HUDEP-2 (cell line): ENCODE data around the gene MBNL2.
A peak's percentile ranks its signal among the peaks of the same experiment; 100 is the strongest.

Source experiments
- DNase-seq, 76 experiments: peaks; one replicate each; lab custom pipeline; 2025; ENCODE audit not compliant: unreplicated experiment in 76 of 76; lab: John Stamatoyannopoulos, UW

MBNL2 gene

GRCh38 chr13:97395447-97396136, 173.5 kb downstream of the MBNL2 start:
- DNase-seq, result no peak

GRCh38 chr13:97397267-97397666, 175.1 kb downstream of the MBNL2 start:
- DNase-seq, result no peak

- DNase-seq, result no peak
Observed at GRCh38 chr13:97401421-97401820, 179.3 kb downstream of the MBNL2 start.

GRCh38 chr13:97403893-97404750, 182.0 kb downstream of the MBNL2 start:
- DNase-seq, result no peak

- DNase-seq, result no peak
Observed at GRCh38 chr13:97407540-97407939, 185.4 kb downstream of the MBNL2 start.

- no peak for DNase-seq
Observed at GRCh38 chr13:97408938-97409337, 186.8 kb downstream of the MBNL2 start.

- DNase-seq, result no peak
Observed at GRCh38 chr13:97411984-97412383, 189.9 kb downstream of the MBNL2 start.

- no peak for DNase-seq
Observed at GRCh38 chr13:97413694-97414093, 191.6 kb downstream of the MBNL2 start.

- DNase-seq, result no peak
Observed at GRCh38 chr13:97414392-97414791, 192.3 kb downstream of the MBNL2 start.

- no peak for DNase-seq
Observed at GRCh38 chr13:97417698-97418097, 195.6 kb downstream of the MBNL2 start.

GRCh38 chr13:97422118-97423054, 200.3 kb downstream of the MBNL2 start:
- peak in 16 of 76 experiments; percentile 1 to 36 (median 14) for DNase-seq

- DNase-seq, result no peak
Observed at GRCh38 chr13:97423300-97424045, 201.3 kb downstream of the MBNL2 start.

GRCh38 chr13:97425590-97425989, 203.5 kb downstream of the MBNL2 start:
- no peak for DNase-seq

- no peak for DNase-seq
Observed at GRCh38 chr13:97426695-97427094, 204.6 kb downstream of the MBNL2 start.

- DNase-seq, result no peak
Observed at GRCh38 chr13:97429681-97430081, 207.5 kb downstream of the MBNL2 start.

GRCh38 chr13:97430296-97430695, 208.2 kb downstream of the MBNL2 start:
- DNase-seq, result no peak

GRCh38 chr13:97431171-97431764, 209.1 kb downstream of the MBNL2 start:
- no peak for DNase-seq

- DNase-seq, result no peak
Observed at GRCh38 chr13:97432232-97432916, 210.2 kb downstream of the MBNL2 start.
